ENCODE measurements around the gene VKORC1L1.
"Not testable (repeated sequence)": the region's sequence is repeated elsewhere in the genome, so short reads cannot be mapped to it uniquely, and the experiment has no call there.

VKORC1L1 gene

GRCh38 chr7:65927489-65928448, 54.9 kb downstream of the VKORC1L1 start:
- Histone ChIP-seq H3K36me3 (ENCODE audit: insufficient read depth, low read length) (no peaks in the 10 kb centered on the region), H3K9me3 (ENCODE audit: low read length) (no peaks in the 10 kb centered on the region), H3K4me3 (ENCODE audit: low read length) (no peak overlapping the region), H3K27me3 (ENCODE audit: insufficient read depth, low read length) (no peaks in the 10 kb centered on the region), H2AFZ (ENCODE audit: low read depth, low read length) (no peak overlapping the region), H3K4me1 (ENCODE audit: insufficient read depth, low read length) (peaks cover 11% of the 10 kb centered on the region)

DNA sequence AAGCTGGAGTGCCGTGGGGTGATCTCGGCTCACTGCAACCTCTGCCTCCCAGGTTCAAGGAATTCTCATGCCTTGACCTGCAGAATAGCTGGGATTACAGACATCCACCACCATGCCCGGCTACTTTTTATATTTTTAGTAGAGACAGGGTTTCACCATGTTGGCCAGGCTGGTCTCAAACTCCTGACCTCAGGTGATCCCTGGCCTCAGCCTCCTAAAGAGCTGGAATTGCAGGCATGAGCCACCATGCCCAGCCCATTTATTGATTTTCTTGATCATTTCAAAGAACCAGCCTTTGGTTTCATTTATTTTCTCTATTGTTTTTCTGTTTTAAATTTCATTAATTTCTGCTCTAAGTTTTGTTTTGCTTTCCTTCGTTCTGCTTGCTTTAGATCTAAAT, 58.8 kb downstream of the VKORC1L1 start:
- no peak overlapping the region for H2AFZ ChIP-seq (ENCODE audit: low read depth, low read length)
- H3K27me3 ChIP-seq (ENCODE audit: insufficient read depth, low read length) = no peaks in the 10 kb centered on the region
- H3K4me3 ChIP-seq (ENCODE audit: low read length) = no peak overlapping the region
- peaks cover 2% of the 10 kb centered on the region for H3K4me1 ChIP-seq (ENCODE audit: insufficient read depth, low read length)
- no peaks in the 10 kb centered on the region for H3K9me3 ChIP-seq (ENCODE audit: low read length)
- no peaks in the 10 kb centered on the region for H3K36me3 ChIP-seq (ENCODE audit: insufficient read depth, low read length)

- H3K27me3 ChIP-seq (ENCODE audit: insufficient read depth, low read length) = no peaks in the 10 kb centered on the region
- H3K4me1 ChIP-seq (ENCODE audit: insufficient read depth, low read length) = no peaks in the 10 kb centered on the region
- H2AFZ ChIP-seq (ENCODE audit: low read depth, low read length) = no peak overlapping the region
- no peaks in the 10 kb centered on the region for H3K36me3 ChIP-seq (ENCODE audit: insufficient read depth, low read length)
- no peaks in the 10 kb centered on the region for H3K9me3 ChIP-seq (ENCODE audit: low read length)
- no peak overlapping the region for H3K4me3 ChIP-seq (ENCODE audit: low read length)
These were observed 64.4 kb downstream of the VKORC1L1 start for GRCh38 chr7:65937296-65937695.

DNA sequence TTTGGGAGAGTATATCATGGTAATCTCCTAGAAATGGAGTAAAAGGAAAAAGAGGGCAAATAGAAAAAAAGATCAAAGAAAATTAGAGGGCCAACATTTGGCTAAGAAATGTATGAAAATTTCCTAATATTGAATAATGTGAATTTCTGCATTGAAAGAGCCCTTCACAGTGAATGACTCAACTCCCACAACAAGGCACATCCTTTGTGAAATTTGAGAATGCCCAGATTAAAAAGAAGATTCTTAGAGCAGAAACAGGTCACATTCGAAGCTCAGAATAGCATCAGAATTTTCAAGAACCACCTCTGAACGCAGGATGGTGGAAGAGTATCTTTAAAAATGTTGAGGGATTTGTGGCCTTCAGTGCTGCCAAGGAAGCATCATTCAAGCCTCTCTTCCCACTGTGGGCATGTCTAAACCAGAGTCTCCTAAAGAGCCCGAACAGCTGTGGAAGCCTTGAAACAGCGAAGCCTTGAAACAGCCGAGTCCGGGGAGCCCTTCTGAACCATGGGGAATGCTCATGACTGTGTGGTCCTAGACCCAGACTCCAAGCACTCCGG, 65.5 kb downstream of the VKORC1L1 start:
- H3K27me3 ChIP-seq (ENCODE audit: insufficient read depth, low read length) = no peaks in the 10 kb centered on the region
- H3K9me3 ChIP-seq (ENCODE audit: low read length) = no peaks in the 10 kb centered on the region
- H3K36me3 ChIP-seq (ENCODE audit: insufficient read depth, low read length) = no peaks in the 10 kb centered on the region
- H3K4me3 ChIP-seq (ENCODE audit: low read length) = no peak overlapping the region
- H3K4me1 ChIP-seq (ENCODE audit: insufficient read depth, low read length) = no peaks in the 10 kb centered on the region
- H2AFZ ChIP-seq (ENCODE audit: low read depth, low read length) = no peak overlapping the region

- H3K36me3 ChIP-seq (ENCODE audit: insufficient read depth, low read length); H3K27me3 ChIP-seq (ENCODE audit: insufficient read depth, low read length); H3K4me3 ChIP-seq (ENCODE audit: low read length); H3K9me3 ChIP-seq (ENCODE audit: low read length); H3K4me1 ChIP-seq (ENCODE audit: insufficient read depth, low read length); H2AFZ ChIP-seq (ENCODE audit: low read depth, low read length): not testable (repeated sequence)
These were observed 72.9 kb downstream of the VKORC1L1 start for GRCh38 chr7:65945787-65946186.

DNA sequence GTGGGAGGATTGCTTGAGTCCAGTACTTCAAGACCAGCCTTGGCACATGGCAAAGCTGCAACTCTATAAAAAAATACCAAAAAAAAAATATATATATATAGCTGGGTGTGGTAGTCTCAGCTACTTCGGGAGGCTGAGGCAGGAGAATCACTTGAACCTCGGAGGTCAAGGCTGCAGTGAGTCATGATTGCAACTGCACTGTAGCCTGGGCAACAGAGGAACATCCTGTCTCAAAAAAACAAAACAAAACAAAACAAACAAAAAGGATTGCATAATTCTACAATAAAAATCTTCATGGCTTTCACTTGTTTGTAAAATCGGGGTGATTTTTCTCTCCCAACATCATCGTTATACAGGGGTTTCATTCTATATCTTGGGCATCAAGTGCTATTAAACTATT, 74.0 kb downstream of the VKORC1L1 start:
- Histone ChIP-seq H2AFZ (ENCODE audit: low read depth, low read length) (no peak overlapping the region), H3K4me3 (ENCODE audit: low read length) (no peak overlapping the region), H3K9me3 (ENCODE audit: low read length) (no peaks in the 10 kb centered on the region), H3K4me1 (ENCODE audit: insufficient read depth, low read length) (no peaks in the 10 kb centered on the region), H3K36me3 (ENCODE audit: insufficient read depth, low read length) (no peaks in the 10 kb centered on the region), H3K27me3 (ENCODE audit: insufficient read depth, low read length) (no peaks in the 10 kb centered on the region)

- no peaks in the 10 kb centered on the region for H3K9me3 ChIP-seq (ENCODE audit: low read length)
- H3K4me3 ChIP-seq (ENCODE audit: low read length) = no peak overlapping the region
- H3K27me3 ChIP-seq (ENCODE audit: insufficient read depth, low read length) = no peaks in the 10 kb centered on the region
- H3K4me1 ChIP-seq (ENCODE audit: insufficient read depth, low read length) = no peaks in the 10 kb centered on the region
- H2AFZ ChIP-seq (ENCODE audit: low read depth, low read length) = no peak overlapping the region
- H3K36me3 ChIP-seq (ENCODE audit: insufficient read depth, low read length) = peaks cover 23% of the 10 kb centered on the region
These were observed 79.1 kb downstream of the VKORC1L1 start for GRCh38 chr7:65951837-65952578.

- Histone ChIP-seq H2AFZ (ENCODE audit: low read depth, low read length) (no peak overlapping the region), H3K36me3 (ENCODE audit: insufficient read depth, low read length) (peaks cover 28% of the 10 kb centered on the region), H3K4me3 (ENCODE audit: low read length) (no peak overlapping the region), H3K27me3 (ENCODE audit: insufficient read depth, low read length) (no peaks in the 10 kb centered on the region), H3K4me1 (ENCODE audit: insufficient read depth, low read length) (no peaks in the 10 kb centered on the region), H3K9me3 (ENCODE audit: low read length) (no peaks in the 10 kb centered on the region)
These were observed 80.3 kb downstream of the VKORC1L1 start for GRCh38 chr7:65953001-65953720.

- Histone ChIP-seq H3K27me3 (ENCODE audit: insufficient read depth, low read length) (no peaks in the 10 kb centered on the region), H3K36me3 (ENCODE audit: insufficient read depth, low read length) (peaks cover 36% of the 10 kb centered on the region), H3K4me1 (ENCODE audit: insufficient read depth, low read length) (no peaks in the 10 kb centered on the region)
These were observed 81.1 kb downstream of the VKORC1L1 start for GRCh38 chr7:65953890-65954450.

GRCh38 chr7:65955718-65956117, 82.8 kb downstream of the VKORC1L1 start:
- H3K27me3 ChIP-seq (ENCODE audit: insufficient read depth, low read length) = no peaks in the 10 kb centered on the region
- H3K9me3 ChIP-seq (ENCODE audit: low read length) = no peaks in the 10 kb centered on the region
- no peaks in the 10 kb centered on the region for H3K4me1 ChIP-seq (ENCODE audit: insufficient read depth, low read length)
- no peak overlapping the region for H2AFZ ChIP-seq (ENCODE audit: low read depth, low read length)
- H3K36me3 ChIP-seq (ENCODE audit: insufficient read depth, low read length) = peaks cover 54% of the 10 kb centered on the region
- H3K4me3 ChIP-seq (ENCODE audit: low read length) = no peak overlapping the region

More at GRCh38 chr7:65953890-65954450, 81.1 kb downstream of the VKORC1L1 start:
- Histone ChIP-seq H3K9me3 (ENCODE audit: low read length) (no peaks in the 10 kb centered on the region), H3K4me3 (ENCODE audit: low read length) (no peak overlapping the region), H2AFZ (ENCODE audit: low read depth, low read length) (no peak overlapping the region)

DNA sequence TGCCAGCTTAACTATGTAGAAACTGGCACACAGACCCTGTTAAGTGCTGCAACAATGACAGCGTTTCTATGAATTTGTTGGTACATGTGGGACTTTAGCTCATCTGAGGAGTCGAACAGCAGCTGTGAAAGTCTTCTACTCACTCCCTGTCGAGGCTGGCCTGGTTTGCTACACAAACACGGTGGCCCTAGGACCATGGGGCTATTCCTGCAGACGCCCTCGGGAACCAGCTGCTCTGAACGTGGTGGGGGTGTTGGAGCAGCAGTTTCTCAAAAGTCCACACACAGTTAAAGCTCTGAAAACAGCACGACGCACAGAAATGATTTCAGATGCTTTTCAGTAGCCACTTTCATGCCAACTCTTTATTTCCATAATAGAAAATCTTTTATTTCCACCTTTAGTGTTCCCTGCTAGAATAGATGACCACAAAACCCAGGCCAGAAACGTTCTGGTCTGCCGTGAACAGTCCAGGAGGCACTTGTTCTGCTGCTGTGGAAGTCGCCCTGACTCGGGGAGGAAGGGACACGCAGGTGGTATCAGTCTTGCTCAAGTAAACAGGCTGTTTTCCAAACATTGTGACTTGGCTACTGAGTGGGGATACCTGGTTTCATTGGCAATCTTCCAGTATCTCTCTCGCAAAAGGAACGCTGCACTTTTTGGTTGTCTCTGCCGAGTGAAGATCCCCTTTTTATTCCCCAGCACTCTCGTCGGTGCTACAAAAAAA, 87.6 kb downstream of the VKORC1L1 start:
- Histone ChIP-seq H3K27me3 (ENCODE audit: insufficient read depth, low read length) (no peaks in the 10 kb centered on the region), H2AFZ (ENCODE audit: low read depth, low read length) (no peak overlapping the region), H3K4me3 (ENCODE audit: low read length) (no peak overlapping the region), H3K9me3 (ENCODE audit: low read length) (no peaks in the 10 kb centered on the region), H3K36me3 (ENCODE audit: insufficient read depth, low read length) (peaks cover 83% of the 10 kb centered on the region), H3K4me1 (ENCODE audit: insufficient read depth, low read length) (no peaks in the 10 kb centered on the region)

DNA sequence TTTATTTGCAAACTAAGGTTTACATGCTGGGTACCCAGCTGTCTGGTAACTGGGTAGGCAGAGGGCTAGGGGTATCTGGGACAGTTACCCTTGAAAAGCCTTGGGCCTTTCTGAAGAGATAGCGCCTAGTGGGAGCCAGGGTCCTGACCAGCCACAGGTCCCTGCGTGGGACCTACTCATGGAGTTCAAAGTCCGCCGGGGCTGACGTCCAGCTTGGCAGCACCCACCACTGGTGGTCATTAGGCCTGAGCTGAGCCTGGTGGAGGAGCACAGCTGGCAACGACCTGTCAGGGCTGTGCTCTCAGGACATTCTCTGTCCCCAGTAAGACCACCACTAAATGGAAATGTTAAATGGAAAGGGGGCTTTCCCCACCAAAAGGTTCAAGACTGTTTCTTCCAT, 89.2 kb downstream of the VKORC1L1 start:
- no peak overlapping the region for H3K4me3 ChIP-seq (ENCODE audit: low read length)
- peaks cover 86% of the 10 kb centered on the region for H3K36me3 ChIP-seq (ENCODE audit: insufficient read depth, low read length)
- no peaks in the 10 kb centered on the region for H3K4me1 ChIP-seq (ENCODE audit: insufficient read depth, low read length)
- H2AFZ ChIP-seq (ENCODE audit: low read depth, low read length) = no peak overlapping the region
- H3K9me3 ChIP-seq (ENCODE audit: low read length) = no peaks in the 10 kb centered on the region
- H3K27me3 ChIP-seq (ENCODE audit: insufficient read depth, low read length) = no peaks in the 10 kb centered on the region

All from neuron (in vitro differentiated cells).